ENCODE data around the gene CCDC9.
A peak's percentile ranks its signal among the peaks of the same experiment; 100 is the strongest.

Gene CCDC9

DNA sequence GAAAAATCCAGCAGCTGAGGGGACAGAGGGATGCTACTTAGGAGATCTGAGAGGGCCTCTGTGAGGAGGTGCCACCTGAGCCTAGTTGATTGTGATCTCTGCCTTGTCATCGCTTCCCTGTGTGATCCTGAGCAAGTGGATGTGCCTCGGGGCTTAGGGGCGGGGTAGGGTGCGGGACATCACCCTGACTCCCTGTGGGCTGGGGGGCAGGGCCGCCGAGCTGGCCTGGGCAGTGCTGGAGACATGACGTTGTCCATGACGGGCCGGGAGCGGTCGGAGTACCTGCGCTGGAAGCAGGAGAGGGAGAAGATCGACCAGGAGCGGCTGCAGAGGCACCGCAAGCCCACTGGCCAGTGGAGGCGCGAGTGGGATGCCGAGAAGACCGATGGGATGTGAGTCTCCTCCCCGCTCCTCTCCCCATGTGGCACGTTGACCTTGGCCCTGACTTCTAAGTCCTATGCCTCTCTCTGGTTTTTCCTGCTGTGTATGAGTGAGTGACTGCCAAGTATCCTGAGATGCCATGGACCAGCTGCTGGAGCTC, 10.1 kb downstream of the CCDC9 start:
- H3K27ac ChIP-seq (ENCODE audit: low read depth, low read length), result no peak overlapping the region
- no peaks in the 10 kb centered on the region for H3K27me3 ChIP-seq (ENCODE audit: insufficient read depth, low read length)
- no peaks in the 10 kb centered on the region for H3K79me2 ChIP-seq (ENCODE audit: control insufficient read depth, insufficient read depth, low read length, unreplicated experiment)
- no peak overlapping the region for H3K4me3 ChIP-seq (ENCODE audit: low read depth, low read length)
- no peak overlapping the region for H2AFZ ChIP-seq (ENCODE audit: low read length, unreplicated experiment)
- no peaks in the 10 kb centered on the region for H3K36me3 ChIP-seq (ENCODE audit: insufficient read depth, low read length)
- no peaks in the 10 kb centered on the region for H3K4me1 ChIP-seq (ENCODE audit: control insufficient read depth, insufficient read depth, low read length, unreplicated experiment)

- no peaks in the 10 kb centered on the region for H3K4me1 ChIP-seq (ENCODE audit: control insufficient read depth, insufficient read depth, low read length, unreplicated experiment)
- H3K36me3 ChIP-seq (ENCODE audit: insufficient read depth, low read length), result no peaks in the 10 kb centered on the region
- H3K27ac ChIP-seq (ENCODE audit: low read depth, low read length), result no peak overlapping the region
- no peaks in the 10 kb centered on the region for H3K79me2 ChIP-seq (ENCODE audit: control insufficient read depth, insufficient read depth, low read length, unreplicated experiment)
- H2AFZ ChIP-seq (ENCODE audit: low read length, unreplicated experiment), result no peak overlapping the region
- no peak overlapping the region for H3K4me3 ChIP-seq (ENCODE audit: low read depth, low read length)
- no peaks in the 10 kb centered on the region for H3K27me3 ChIP-seq (ENCODE audit: insufficient read depth, low read length)
Measured at GRCh38 chr19:47267350-47267759, 11.0 kb downstream of the CCDC9 start.

- no peak overlapping the region for H2AFZ ChIP-seq (ENCODE audit: low read length, unreplicated experiment)
- no peak overlapping the region for H3K4me3 ChIP-seq (ENCODE audit: low read depth, low read length)
- H3K36me3 ChIP-seq (ENCODE audit: insufficient read depth, low read length), result no peaks in the 10 kb centered on the region
- no peaks in the 10 kb centered on the region for H3K27me3 ChIP-seq (ENCODE audit: insufficient read depth, low read length)
- H3K27ac ChIP-seq (ENCODE audit: low read depth, low read length), result no peak overlapping the region
- H3K79me2 ChIP-seq (ENCODE audit: control insufficient read depth, insufficient read depth, low read length, unreplicated experiment), result no peaks in the 10 kb centered on the region
- H3K4me1 ChIP-seq (ENCODE audit: control insufficient read depth, insufficient read depth, low read length, unreplicated experiment), result no peaks in the 10 kb centered on the region
Measured at GRCh38 chr19:47268028-47268427, 11.7 kb downstream of the CCDC9 start.

DNA sequence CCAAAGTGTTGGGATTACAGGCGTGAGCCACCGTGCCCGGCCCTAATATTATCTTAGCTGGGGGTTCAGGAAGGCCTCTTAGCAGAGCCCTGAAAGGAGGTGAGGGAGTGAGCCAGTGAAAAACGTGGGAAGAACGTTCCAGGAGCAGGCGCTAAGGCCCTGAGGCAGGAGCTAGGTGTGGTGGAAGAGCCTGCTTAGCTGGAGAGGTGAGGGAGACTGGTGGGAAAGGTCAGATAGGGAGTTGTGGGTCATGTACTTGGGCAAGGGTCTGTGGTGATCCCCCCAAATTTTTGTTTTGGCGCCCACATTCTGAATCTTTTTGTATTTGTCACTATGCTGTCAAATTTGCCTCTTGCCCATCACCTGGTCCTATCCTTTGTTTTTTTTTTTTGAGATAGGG, 13.3 kb downstream of the CCDC9 start:
- Histone ChIP-seq H2AFZ (ENCODE audit: low read length, unreplicated experiment) (no peak overlapping the region), H3K4me3 (ENCODE audit: low read depth, low read length) (no peak overlapping the region), H3K36me3 (ENCODE audit: insufficient read depth, low read length) (no peaks in the 10 kb centered on the region), H3K27ac (ENCODE audit: low read depth, low read length) (no peak overlapping the region), H3K79me2 (ENCODE audit: control insufficient read depth, insufficient read depth, low read length, unreplicated experiment) (no peaks in the 10 kb centered on the region), H3K27me3 (ENCODE audit: insufficient read depth, low read length) (no peaks in the 10 kb centered on the region), H3K4me1 (ENCODE audit: control insufficient read depth, insufficient read depth, low read length, unreplicated experiment) (no peaks in the 10 kb centered on the region)

DNA sequence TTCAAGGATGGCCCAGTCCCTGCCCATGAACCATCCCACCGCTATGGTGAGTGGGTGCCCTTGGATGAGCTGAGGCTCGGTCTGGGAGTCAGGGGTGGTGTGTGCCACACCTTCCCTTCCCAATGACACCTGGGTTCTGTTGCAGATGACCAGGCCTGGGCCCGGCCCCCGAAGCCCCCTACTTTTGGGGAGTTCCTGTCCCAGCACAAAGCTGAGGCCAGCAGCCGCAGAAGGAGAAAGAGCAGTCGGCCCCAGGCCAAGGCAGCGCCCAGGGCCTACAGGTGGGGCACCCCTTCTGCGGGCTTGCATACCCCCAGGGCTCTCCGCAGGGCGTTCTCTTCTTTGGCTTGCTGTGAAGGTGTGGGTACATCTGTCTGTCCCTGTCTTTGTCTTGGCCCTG, 14.1 kb downstream of the CCDC9 start:
- no peak overlapping the region for H3K4me3 ChIP-seq (ENCODE audit: low read depth, low read length)

GRCh38 chr19:47271949-47272348, 15.6 kb downstream of the CCDC9 start:
- H3K27ac ChIP-seq (ENCODE audit: low read depth, low read length), result no peak overlapping the region
- H3K4me1 ChIP-seq (ENCODE audit: control insufficient read depth, insufficient read depth, low read length, unreplicated experiment), result peaks cover 15% of the 10 kb centered on the region
- no peak overlapping the region for H2AFZ ChIP-seq (ENCODE audit: low read length, unreplicated experiment)
- no peaks in the 10 kb centered on the region for H3K36me3 ChIP-seq (ENCODE audit: insufficient read depth, low read length)
- H3K4me3 ChIP-seq (ENCODE audit: low read depth, low read length), result no peak overlapping the region
- H3K79me2 ChIP-seq (ENCODE audit: control insufficient read depth, insufficient read depth, low read length, unreplicated experiment), result no peaks in the 10 kb centered on the region
- no peaks in the 10 kb centered on the region for H3K27me3 ChIP-seq (ENCODE audit: insufficient read depth, low read length)

More for the DNA sequence above, 14.1 kb downstream of the CCDC9 start:
- peaks cover 4% of the 10 kb centered on the region for H3K4me1 ChIP-seq (ENCODE audit: control insufficient read depth, insufficient read depth, low read length, unreplicated experiment)
- no peaks in the 10 kb centered on the region for H3K79me2 ChIP-seq (ENCODE audit: control insufficient read depth, insufficient read depth, low read length, unreplicated experiment)
- no peak overlapping the region for H3K27ac ChIP-seq (ENCODE audit: low read depth, low read length)
- H3K36me3 ChIP-seq (ENCODE audit: insufficient read depth, low read length), result no peaks in the 10 kb centered on the region
- H3K27me3 ChIP-seq (ENCODE audit: insufficient read depth, low read length), result no peaks in the 10 kb centered on the region
- H2AFZ ChIP-seq (ENCODE audit: low read length, unreplicated experiment), result no peak overlapping the region

- H3K4me1 ChIP-seq (ENCODE audit: control insufficient read depth, insufficient read depth, low read length, unreplicated experiment), result peaks cover 18% of the 10 kb centered on the region
- H3K36me3 ChIP-seq (ENCODE audit: insufficient read depth, low read length), result no peaks in the 10 kb centered on the region
- no peak overlapping the region for H2AFZ ChIP-seq (ENCODE audit: low read length, unreplicated experiment)
- H3K27me3 ChIP-seq (ENCODE audit: insufficient read depth, low read length), result no peaks in the 10 kb centered on the region
- H3K79me2 ChIP-seq (ENCODE audit: control insufficient read depth, insufficient read depth, low read length, unreplicated experiment), result no peaks in the 10 kb centered on the region
- H3K4me3 ChIP-seq (ENCODE audit: low read depth, low read length), result peak overlapping the region; percentile 83
- peak overlapping the region; percentile 95 for H3K27ac ChIP-seq (ENCODE audit: low read depth, low read length)
Measured at GRCh38 chr19:47272448-47273312, 16.4 kb downstream of the CCDC9 start.

DNA sequence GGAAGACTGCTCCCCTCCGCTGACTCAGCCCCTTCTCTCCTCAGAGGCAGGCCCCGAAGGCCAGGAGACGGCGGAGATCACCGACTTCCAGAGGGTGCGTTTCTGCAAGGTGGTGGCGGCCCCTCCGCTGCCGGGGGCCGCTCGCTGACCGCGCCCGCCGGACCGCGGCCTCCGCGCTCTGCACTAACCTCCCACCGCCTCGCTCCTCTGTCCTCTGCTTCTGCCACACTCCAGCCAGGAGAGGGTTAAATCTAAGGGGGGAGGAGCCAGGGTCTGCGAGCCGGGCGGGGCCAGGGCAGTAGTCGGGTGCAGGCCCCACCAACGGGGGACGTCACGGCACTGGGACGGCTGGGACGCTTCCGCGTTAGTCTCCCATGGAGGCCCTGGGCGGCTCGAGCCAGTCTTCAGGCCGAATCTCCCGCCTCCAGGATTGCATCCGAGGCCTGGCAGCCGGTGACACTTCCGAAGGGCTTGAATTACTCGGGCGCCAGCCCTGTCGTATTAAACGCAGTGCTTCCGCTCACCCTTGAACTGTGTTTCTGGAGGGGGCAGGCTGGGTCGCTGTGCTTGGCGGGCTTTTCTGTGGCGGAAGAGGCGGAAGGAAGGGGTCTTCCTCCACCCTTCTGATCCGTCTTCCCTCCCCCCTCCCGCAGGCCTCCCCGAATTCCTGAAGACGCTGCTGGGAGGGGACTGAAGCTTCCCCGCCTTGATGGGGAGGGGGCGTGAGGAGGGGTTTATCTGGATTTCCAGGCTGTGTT, 17.2 kb downstream of the CCDC9 start:
- Histone ChIP-seq H3K79me2 (ENCODE audit: control insufficient read depth, insufficient read depth, low read length, unreplicated experiment) (no peaks in the 10 kb centered on the region), H3K36me3 (ENCODE audit: insufficient read depth, low read length) (no peaks in the 10 kb centered on the region)

GRCh38 chr19:47274071-47274890, 18.0 kb downstream of the CCDC9 start, which contains the start of gene INAFM1:
Gene INAFM1, plus strand, starts transcription at chr19:47274885. Its CDS starts 35 bp downstream, at chr19:47274920.
- Histone ChIP-seq H3K4me3 (ENCODE audit: low read depth, low read length) (peak within 1 kb of the TSS; percentile 83), H3K27me3 (ENCODE audit: insufficient read depth, low read length) (no peaks in the 10 kb centered on the region), H3K4me1 (ENCODE audit: control insufficient read depth, insufficient read depth, low read length, unreplicated experiment) (peaks cover 20% of the 10 kb centered on the region), H3K36me3 (ENCODE audit: insufficient read depth, low read length) (no peaks in the 10 kb centered on the region), H3K79me2 (ENCODE audit: control insufficient read depth, insufficient read depth, low read length, unreplicated experiment) (no peaks in the 10 kb centered on the region), H3K27ac (ENCODE audit: low read depth, low read length) (peak within 1 kb of the TSS; percentile 95), H2AFZ (ENCODE audit: low read length, unreplicated experiment) (no peak within 1 kb of the TSS)

More for the DNA sequence above, 17.2 kb downstream of the CCDC9 start:
- Histone ChIP-seq H3K4me1 (ENCODE audit: control insufficient read depth, insufficient read depth, low read length, unreplicated experiment) (peaks cover 20% of the 10 kb centered on the region), H3K4me3 (ENCODE audit: low read depth, low read length) (peak overlapping the region; percentile 83), H2AFZ (ENCODE audit: low read length, unreplicated experiment) (no peak overlapping the region), H3K27ac (ENCODE audit: low read depth, low read length) (peak overlapping the region; percentile 95), H3K27me3 (ENCODE audit: insufficient read depth, low read length) (no peaks in the 10 kb centered on the region)
